Heart left ventricle (tissue), 16 donors: ENCODE data around the gene CCDC175. TPM values are rescaled to one million over a fixed set of nuclear protein-coding genes. Genes with fewer than 3 reads are reported as not detected.
A peak's percentile ranks its signal among the peaks of the same experiment; 100 is the strongest.

ENCODE experiments used
- ATAC-seq, 4 donors: fragments of 200-7000 bp; cut with Tn5 transposase; one replicate each; pipeline ENCODE4 v1.9.1; 2020 to 2022; ENCODE audit warnings: moderate library complexity in 4 of 4, mild to moderate bottlenecking in 3 of 4, moderate number of reproducible peaks in 1 of 4
- DNase-seq, 5 donors: peaks; one replicate each; pipeline ENCODE4 v3.0.0-alpha.2; 2020
- H3K27ac ChIP-seq, 12 donors: fragments of 200-600 bp; sonication (generic) in 4 of 12; one replicate each; pipeline versions ENCODE4 v1.5.0 to v1.8.0; 2016 to 2022; ENCODE audit warnings: mild to moderate bottlenecking in 2 of 12
- H3K27me3 ChIP-seq, 9 donors: fragments of 200-600 bp; sonication (generic) in 2 of 9; one replicate each; pipeline versions ENCODE4 v1.5.1 to v1.8.0; 2016 to 2022; ENCODE audit warnings: mild to moderate bottlenecking in 3 of 9
- H3K36me3 ChIP-seq, 9 donors: fragments of 200-600 bp; sonication (generic) in 2 of 9; one replicate each; pipeline versions ENCODE4 v1.5.0 to v1.8.0; 2018 to 2022; ENCODE audit warnings: mild to moderate bottlenecking in 2 of 9
- H3K4me1 ChIP-seq, 12 donors: fragments of 200-600 bp; sonication (generic) in 4 of 12; one replicate each; pipeline versions ENCODE4 v1.5.0 to v1.8.0; 2016 to 2022; ENCODE audit warnings: mild to moderate bottlenecking in 3 of 12
- H3K4me3 ChIP-seq, 12 donors: fragments of 200-600 bp; sonication (generic) in 4 of 12; one replicate each; pipeline versions ENCODE4 v1.5.0 to v1.8.0; 2017 to 2022; ENCODE audit warnings: mild to moderate bottlenecking in 9 of 12, moderate library complexity in 4 of 12
- H3K9me3 ChIP-seq, 12 donors: fragments of 200-600 bp; sonication (generic) in 4 of 12; one replicate each; pipeline versions ENCODE4 v1.5.0 to v1.8.0; 2016 to 2022; ENCODE audit warnings: mild to moderate bottlenecking in 1 of 12
- POLR2A ChIP-seq, 2 donors: fragments of 450-650 bp; IDR thresholded peaks; one replicate each; pipeline ENCODE4 v1.6.1; 2017; ENCODE audit warnings: antibody characterized with exemption in 2 of 2, mild to moderate bottlenecking in 2 of 2, moderate library complexity in 2 of 2
- WGBS, 4 donors: extraction: QIAGEN DNeasy Blood & Tissue Kit in 2 of 4; methylation state at CpG; one replicate each; pipeline versions ENCODE4 v1.1.5 to v1.1.7; 2013 to 2018; 5-methylcytosine and 5-hydroxymethylcytosine counted together
- intact Hi-C, 10 donors: fragments of 100-400 bp; cut with DNase I; formaldehyde crosslinking; loops; one replicate each; pipeline versions ENCODE4 v1.11.1 to v1.14.2; 2022
- polyA plus RNA-seq, 2 donors: library from polyadenylated mRNA; stranded (reverse); fragments of 200-250 nt; gene quantifications; one replicate each; pipeline ENCODE4 v1.2.3, GENCODE V29; 2013
- total RNA-seq, 9 donors: library from RNA; depleted of rRNA in 2 of 9; stranded (reverse); fragments of >200 nt in 2 of 9; fragmentation: NEBNext Ultra II Directional in 3 of 9; extraction: Animal tissue kit (Norgen Biotek cat#: 25700) in 3 of 9; gene quantifications; one replicate each; pipeline versions ENCODE4 v1.1.0 to v1.2.4, GENCODE V29; 2016 to 2023
- TF ChIP-seq, protein P1 (sequence below), 12 donors: fragments of 200-600 bp; sonication (generic) in 4 of 12; IDR thresholded peaks; one replicate each; pipeline versions ENCODE4 v1.5.0 to v1.8.0; 2018 to 2022; ENCODE audit warnings: antibody characterized with exemption in 12 of 12, mild to moderate bottlenecking in 5 of 12
- donor health status: ischemic (EF 13 %, LVEDD 7.1; RV severe dilation, severe dysfunction).
- donor health status: healthy with polysubstance abuse.
- donor health status: DM: no; HTN: yes; CAD: no.
- donor health status: DM: no; HTN: no; CAD: no.
- donor health status: ischemic (EF 25% LVEDD 6.9; RV normal size, moderate dysfunction).
- donor health status: ischemic (EF 25% LVEDD 5.7; RV mildly dilated, moderate dysfunction).
- donor health status: healthy.
- donor health status: DM: yes; HTN: yes; CAD: no.
- donor health status: ischemic (EF 35%, LVEDD 5.7; RV mildly dilated, moderate dysfunction).
- donor health status: nonischemic (EF 11% LVEDD 7.7; RV severe dilation, severe dysfunction).
- donor health status: DM: yes; HTN: yes; CAD: no.
- donor health status: PGD.
- donor health status: ischemic (EF 29% LVEDD 5.4; RV normal size, mild dysfunction).
- donor health status: nonischemic (EF 23%, LVEDD 6.1; RV moderate dilation, normal function).

Gene CCDC175
- total and polyA plus RNA-seq, 11 donors: not detected

DNA sequence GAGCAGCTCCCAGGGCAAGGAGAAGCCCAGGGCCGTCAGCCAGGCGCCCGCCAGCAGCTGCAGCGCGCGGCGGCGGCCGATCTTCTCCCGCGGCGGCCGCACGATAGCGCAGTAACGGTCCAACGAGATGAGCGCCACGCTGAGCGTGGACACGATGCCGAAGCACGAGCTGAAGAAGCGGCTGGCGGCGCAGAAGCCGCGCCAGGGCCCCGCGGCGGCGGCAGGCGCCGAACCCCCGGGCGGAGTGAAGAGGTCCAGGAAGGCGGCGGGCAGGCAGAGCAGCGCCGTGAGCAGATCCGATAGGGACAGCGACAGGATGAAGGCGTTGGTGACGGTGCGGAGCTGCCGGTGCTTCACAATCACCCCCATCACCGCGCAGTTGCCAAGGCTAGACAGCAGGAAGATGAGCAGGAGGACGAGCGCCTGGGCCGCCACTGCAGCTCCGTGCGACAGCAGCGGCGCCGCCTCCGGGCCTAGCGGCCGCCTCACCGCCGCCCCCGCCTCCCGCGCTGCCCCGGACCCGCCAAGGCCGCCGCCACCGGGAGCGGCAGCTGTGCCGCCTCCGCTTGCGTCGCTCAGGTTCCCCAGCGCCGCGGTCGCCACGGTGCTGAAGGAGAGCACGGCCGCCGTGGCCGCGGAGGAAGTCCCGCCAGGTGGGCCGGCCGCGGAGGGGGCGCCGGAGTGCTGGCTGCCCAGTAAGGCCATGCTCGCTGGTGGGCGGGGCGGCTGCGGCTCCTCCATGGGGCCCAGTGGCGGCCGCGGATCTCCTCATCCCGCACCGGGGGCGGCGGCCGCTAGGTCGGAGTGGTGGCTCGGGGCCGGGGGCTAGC, 111.9 kb downstream of the CCDC175 start:
- peak; percentile 38 to 94 (median 88) for ATAC-seq
- intact Hi-C loops: no loop called here
- peaks cover 4 to 17% (median 7%) of the 10 kb centered on the region in 12 donors for H3K4me1 ChIP-seq

DNA sequence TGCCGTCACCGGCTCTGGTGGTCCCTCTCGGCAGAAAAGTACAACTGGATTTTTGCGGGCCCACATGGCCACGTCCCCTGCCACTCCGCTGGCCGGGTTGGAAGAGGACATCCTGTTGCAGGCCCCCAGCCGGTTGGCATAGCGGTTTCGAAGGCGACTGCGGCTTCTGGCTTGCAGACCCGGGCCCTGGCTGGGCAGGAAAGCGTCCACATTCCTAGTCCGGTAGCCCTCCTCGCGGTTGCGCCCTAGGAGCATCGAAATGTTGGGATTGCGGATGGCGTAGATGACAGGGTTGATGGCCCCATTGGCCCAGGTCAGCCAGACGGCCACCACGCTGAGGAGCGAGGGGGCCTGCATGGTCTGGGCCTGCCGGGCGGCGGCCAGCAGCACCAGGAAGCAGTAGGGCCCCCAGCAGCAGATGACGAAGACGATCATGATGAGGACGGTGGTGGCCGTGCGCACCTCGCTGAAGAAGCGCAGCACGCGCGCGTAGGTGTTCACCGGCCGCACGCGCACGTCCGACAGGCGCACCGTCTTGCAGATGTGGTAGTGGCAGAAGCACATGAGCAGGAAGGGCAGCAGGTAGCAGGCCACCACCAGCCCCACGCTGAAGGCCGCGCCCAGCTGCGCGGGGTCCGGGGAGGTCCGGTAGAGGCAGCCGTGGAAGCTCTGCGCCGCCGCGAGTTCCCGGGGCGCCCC, 112.7 kb downstream of the CCDC175 start:
- intact Hi-C loops: no loop called here
- H3K36me3 ChIP-seq: peaks cover 0 to 21% (median 8%) of the 10 kb centered on the region in 9 donors
- peaks cover 4 to 17% (median 7%) of the 10 kb centered on the region in 12 donors for H3K4me1 ChIP-seq
- peak overlapping the region in 8 of 12 donors; percentile 31 to 82 (median 60) for H3K27ac ChIP-seq
- peaks cover 0 to 16% (median 0%) of the 10 kb centered on the region in 9 donors for H3K27me3 ChIP-seq
- 36 to 55% (median 37%) methylated on average over 31 to 60 of the region's 60 CpGs for WGBS, 4 donors
- H3K4me3 ChIP-seq: peak overlapping the region; percentile 46 to 75 (median 64)
- ATAC-seq (peak in 2 of 4 donors; percentile 9 to 11), DNase-seq (peak in 1 of 5 donors; percentile 63)
- H3K9me3 ChIP-seq: no peaks in the 10 kb centered on the region
- TF ChIP-seq, protein P1, sequence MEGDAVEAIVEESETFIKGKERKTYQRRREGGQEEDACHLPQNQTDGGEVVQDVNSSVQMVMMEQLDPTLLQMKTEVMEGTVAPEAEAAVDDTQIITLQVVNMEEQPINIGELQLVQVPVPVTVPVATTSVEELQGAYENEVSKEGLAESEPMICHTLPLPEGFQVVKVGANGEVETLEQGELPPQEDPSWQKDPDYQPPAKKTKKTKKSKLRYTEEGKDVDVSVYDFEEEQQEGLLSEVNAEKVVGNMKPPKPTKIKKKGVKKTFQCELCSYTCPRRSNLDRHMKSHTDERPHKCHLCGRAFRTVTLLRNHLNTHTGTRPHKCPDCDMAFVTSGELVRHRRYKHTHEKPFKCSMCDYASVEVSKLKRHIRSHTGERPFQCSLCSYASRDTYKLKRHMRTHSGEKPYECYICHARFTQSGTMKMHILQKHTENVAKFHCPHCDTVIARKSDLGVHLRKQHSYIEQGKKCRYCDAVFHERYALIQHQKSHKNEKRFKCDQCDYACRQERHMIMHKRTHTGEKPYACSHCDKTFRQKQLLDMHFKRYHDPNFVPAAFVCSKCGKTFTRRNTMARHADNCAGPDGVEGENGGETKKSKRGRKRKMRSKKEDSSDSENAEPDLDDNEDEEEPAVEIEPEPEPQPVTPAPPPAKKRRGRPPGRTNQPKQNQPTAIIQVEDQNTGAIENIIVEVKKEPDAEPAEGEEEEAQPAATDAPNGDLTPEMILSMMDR (IDR thresholded peaks at IDR 0.05): no peak
- no peak for TF ChIP-seq POLR2A (IDR thresholded peaks at IDR 0.05)

More for the DNA sequence above, 111.9 kb downstream of the CCDC175 start:
- TF ChIP-seq, protein P1 (IDR thresholded peaks at IDR 0.05): no peak
- TF ChIP-seq POLR2A (IDR thresholded peaks at IDR 0.05): no peak
- Histone ChIP-seq H3K27me3 (peaks cover 0 to 16% (median 0%) of the 10 kb centered on the region in 9 donors), H3K9me3 (no peaks in the 10 kb centered on the region), H3K36me3 (peaks cover 0 to 25% (median 8%) of the 10 kb centered on the region in 9 donors), H3K27ac (peak overlapping the region in 9 of 12 donors; percentile 31 to 82 (median 58)), H3K4me3 (peak overlapping the region; percentile 46 to 75 (median 64))
- peak; percentile 67 to 75 (median 73) for DNase-seq
- WGBS, 4 donors: 0 to 1% (median 1%) methylated on average over 40 to 105 of the region's 105 CpGs

DNA sequence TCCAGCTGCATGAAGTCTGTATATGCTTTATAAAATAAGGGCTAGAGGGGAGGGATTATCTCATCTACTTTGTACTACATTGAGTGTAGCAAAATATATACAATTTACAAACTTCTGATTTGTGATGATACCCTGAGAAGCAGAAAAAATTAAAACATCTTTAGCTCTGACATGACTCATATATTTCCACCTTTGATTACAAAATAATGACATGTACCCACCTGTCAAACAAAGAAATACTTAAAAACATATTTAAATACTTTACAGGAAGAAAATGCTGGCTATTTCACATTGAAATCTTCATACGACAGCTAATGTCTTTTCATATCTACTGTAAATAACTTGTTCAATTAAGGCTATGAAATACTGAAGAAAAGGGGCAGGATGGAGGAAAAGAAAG, 114.7 kb downstream of the CCDC175 start:
- 95 to 100% (median 97%) methylated on average over 1 of the region's 1 CpG for WGBS, 4 donors

More for the DNA sequence above, 114.7 kb downstream of the CCDC175 start:
- ATAC-seq (no peak), DNase-seq (no peak)
- intact Hi-C loops: no loop called here
- peaks cover 4 to 17% (median 7%) of the 10 kb centered on the region in 12 donors for H3K4me1 ChIP-seq
- no peak overlapping the region for H3K4me3 ChIP-seq
- no peaks in the 10 kb centered on the region for H3K9me3 ChIP-seq
- H3K27ac ChIP-seq: no peak overlapping the region
- peaks cover 0 to 16% (median 0%) of the 10 kb centered on the region in 9 donors for H3K27me3 ChIP-seq
- H3K36me3 ChIP-seq: peaks cover 0 to 26% (median 10%) of the 10 kb centered on the region in 9 donors
- TF ChIP-seq, protein P1 (IDR thresholded peaks at IDR 0.05): no peak
- no peak for TF ChIP-seq POLR2A (IDR thresholded peaks at IDR 0.05)
